ENCODE measurements around the gene SLC9C2. TPM values are rescaled to one million over a fixed set of nuclear protein-coding genes. Genes with fewer than 3 reads are reported as not detected.

Gene SLC9C2
- total RNA-seq, 1 experiment from 2014 or later = not detected

DNA sequence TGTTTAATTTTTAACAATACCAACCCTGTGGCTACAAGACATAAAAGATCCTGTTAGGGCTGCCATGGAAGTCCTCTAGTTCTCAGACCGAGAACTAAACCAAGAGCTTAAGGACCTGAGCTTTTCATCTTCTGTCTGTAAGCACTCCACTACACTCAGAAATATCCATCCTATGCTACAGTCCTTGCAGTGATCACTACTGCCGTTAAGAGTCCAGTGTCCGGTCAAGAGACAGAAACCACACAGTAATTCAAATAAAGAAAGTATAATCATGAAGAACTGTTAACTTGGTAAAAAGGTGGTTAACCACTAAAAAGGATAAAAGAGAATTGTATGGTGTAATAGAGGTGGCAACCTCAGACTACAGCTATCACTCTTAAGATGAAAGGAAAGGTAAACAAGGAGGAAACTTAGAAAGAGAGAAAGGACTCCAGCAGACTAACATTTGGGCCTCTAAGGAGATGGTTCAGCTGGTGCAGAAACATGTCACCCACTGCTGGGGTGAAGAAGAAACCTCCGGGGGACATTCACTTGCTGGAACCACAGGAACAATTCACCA lies 147.8 kb downstream of the SLC9C2 start:
- no peak overlapping the region for H3K27ac ChIP-seq (ENCODE audit: low read length)
- ChIA-PET POLR2A (no interaction called here), CTCF (no interaction called here)
- in situ Hi-C loops (cut with HindIII; ENCODE audit: low pct_unique_long_range_greater_than_20kb, low sequenced_read_pairs) = no loop called here
- intact Hi-C loops (cut with micrococcal nuclease; ENCODE audit: unreplicated experiment) = no loop called here
- BruUV-seq (replicated peaks) = no TSS peak
- DNase-seq (ENCODE audit: low read depth, low spot score) (no peak), ATAC-seq (no peak)
- no peaks in the 10 kb centered on the region for H3K27me3 ChIP-seq (ENCODE audit: control insufficient read depth, insufficient read depth, low read length)
- no peak overlapping the region for H3K4me3 ChIP-seq (ENCODE audit: low read depth in 2 of 2, low read length in 2 of 2)
- no peaks in the 10 kb centered on the region for H3K4me1 ChIP-seq (ENCODE audit: control insufficient read depth, insufficient read depth, low read length)
- no peaks in the 10 kb centered on the region for H3K9me3 ChIP-seq (ENCODE audit: control insufficient read depth, insufficient read depth, low read depth, low read length)
- TF ChIP-seq, protein P1, sequence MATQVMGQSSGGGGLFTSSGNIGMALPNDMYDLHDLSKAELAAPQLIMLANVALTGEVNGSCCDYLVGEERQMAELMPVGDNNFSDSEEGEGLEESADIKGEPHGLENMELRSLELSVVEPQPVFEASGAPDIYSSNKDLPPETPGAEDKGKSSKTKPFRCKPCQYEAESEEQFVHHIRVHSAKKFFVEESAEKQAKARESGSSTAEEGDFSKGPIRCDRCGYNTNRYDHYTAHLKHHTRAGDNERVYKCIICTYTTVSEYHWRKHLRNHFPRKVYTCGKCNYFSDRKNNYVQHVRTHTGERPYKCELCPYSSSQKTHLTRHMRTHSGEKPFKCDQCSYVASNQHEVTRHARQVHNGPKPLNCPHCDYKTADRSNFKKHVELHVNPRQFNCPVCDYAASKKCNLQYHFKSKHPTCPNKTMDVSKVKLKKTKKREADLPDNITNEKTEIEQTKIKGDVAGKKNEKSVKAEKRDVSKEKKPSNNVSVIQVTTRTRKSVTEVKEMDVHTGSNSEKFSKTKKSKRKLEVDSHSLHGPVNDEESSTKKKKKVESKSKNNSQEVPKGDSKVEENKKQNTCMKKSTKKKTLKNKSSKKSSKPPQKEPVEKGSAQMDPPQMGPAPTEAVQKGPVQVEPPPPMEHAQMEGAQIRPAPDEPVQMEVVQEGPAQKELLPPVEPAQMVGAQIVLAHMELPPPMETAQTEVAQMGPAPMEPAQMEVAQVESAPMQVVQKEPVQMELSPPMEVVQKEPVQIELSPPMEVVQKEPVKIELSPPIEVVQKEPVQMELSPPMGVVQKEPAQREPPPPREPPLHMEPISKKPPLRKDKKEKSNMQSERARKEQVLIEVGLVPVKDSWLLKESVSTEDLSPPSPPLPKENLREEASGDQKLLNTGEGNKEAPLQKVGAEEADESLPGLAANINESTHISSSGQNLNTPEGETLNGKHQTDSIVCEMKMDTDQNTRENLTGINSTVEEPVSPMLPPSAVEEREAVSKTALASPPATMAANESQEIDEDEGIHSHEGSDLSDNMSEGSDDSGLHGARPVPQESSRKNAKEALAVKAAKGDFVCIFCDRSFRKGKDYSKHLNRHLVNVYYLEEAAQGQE (IDR thresholded peaks at IDR 0.05; ENCODE audit: insufficient read depth in 1 of 2, low read depth in 2 of 2, low read length in 1 of 2) = no peak
- no peak for TF ChIP-seq SIN3A (IDR thresholded peaks at IDR 0.05; ENCODE audit: borderline replicate concordance, insufficient read depth, low read depth, low read length)
- TF ChIP-seq, protein P2, sequence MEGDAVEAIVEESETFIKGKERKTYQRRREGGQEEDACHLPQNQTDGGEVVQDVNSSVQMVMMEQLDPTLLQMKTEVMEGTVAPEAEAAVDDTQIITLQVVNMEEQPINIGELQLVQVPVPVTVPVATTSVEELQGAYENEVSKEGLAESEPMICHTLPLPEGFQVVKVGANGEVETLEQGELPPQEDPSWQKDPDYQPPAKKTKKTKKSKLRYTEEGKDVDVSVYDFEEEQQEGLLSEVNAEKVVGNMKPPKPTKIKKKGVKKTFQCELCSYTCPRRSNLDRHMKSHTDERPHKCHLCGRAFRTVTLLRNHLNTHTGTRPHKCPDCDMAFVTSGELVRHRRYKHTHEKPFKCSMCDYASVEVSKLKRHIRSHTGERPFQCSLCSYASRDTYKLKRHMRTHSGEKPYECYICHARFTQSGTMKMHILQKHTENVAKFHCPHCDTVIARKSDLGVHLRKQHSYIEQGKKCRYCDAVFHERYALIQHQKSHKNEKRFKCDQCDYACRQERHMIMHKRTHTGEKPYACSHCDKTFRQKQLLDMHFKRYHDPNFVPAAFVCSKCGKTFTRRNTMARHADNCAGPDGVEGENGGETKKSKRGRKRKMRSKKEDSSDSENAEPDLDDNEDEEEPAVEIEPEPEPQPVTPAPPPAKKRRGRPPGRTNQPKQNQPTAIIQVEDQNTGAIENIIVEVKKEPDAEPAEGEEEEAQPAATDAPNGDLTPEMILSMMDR (IDR thresholded peaks at IDR 0.05) = no peak
- no peak for TF ChIP-seq POLR2AphosphoS5 (IDR thresholded peaks at IDR 0.05; ENCODE audit: low read depth, low read length)
- H3K36me3 ChIP-seq (ENCODE audit: control insufficient read depth, insufficient read depth, low read length) = no peaks in the 10 kb centered on the region

DNA sequence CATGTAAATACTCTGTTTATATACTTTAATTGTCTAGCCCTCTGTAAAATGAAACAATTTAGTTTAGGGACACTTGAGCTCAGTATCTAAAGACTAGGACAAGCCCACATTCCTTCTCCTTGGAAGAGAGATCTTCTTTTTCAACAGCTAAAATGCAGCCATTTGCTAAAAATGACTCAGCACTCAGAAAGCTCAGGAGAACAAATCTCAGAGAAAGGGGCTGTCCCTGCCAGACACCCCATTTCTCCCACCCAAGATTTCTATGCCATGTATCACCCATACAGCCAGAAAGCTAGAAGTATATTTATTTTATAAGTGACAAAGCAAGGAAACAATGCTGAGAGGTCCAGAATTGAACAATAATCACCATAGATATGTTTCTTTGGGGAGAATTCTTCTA lies 148.9 kb downstream of the SLC9C2 start:
- no peaks in the 10 kb centered on the region for H3K4me1 ChIP-seq (ENCODE audit: control insufficient read depth, insufficient read depth, low read length)
- no peaks in the 10 kb centered on the region for H3K9me3 ChIP-seq (ENCODE audit: control insufficient read depth, insufficient read depth, low read depth, low read length)
- no TSS peak for BruUV-seq (replicated peaks)
- H3K36me3 ChIP-seq (ENCODE audit: control insufficient read depth, insufficient read depth, low read length) = no peaks in the 10 kb centered on the region
- no peak overlapping the region for H3K27ac ChIP-seq (ENCODE audit: low read length)
- in situ Hi-C loops (cut with HindIII; ENCODE audit: low pct_unique_long_range_greater_than_20kb, low sequenced_read_pairs) = no loop called here
- H3K27me3 ChIP-seq (ENCODE audit: control insufficient read depth, insufficient read depth, low read length) = no peaks in the 10 kb centered on the region
- no peak for TF ChIP-seq POLR2AphosphoS5 (IDR thresholded peaks at IDR 0.05; ENCODE audit: low read depth, low read length)
- TF ChIP-seq, protein P2 (IDR thresholded peaks at IDR 0.05) = no peak
- TF ChIP-seq SIN3A (IDR thresholded peaks at IDR 0.05; ENCODE audit: borderline replicate concordance, insufficient read depth, low read depth, low read length) = no peak
- TF ChIP-seq TCF7L2 (IDR thresholded peaks at IDR 0.05; ENCODE audit: low read depth, low read length) = no peak
- TF ChIP-seq, protein P1 (IDR thresholded peaks at IDR 0.05; ENCODE audit: insufficient read depth in 1 of 2, low read depth in 2 of 2, low read length in 1 of 2) = no peak
- ChIA-PET POLR2A (no interaction called here), CTCF (no interaction called here)
- DNase-seq (ENCODE audit: low read depth, low spot score) (no peak), ATAC-seq (no peak)
- intact Hi-C loops (cut with micrococcal nuclease; ENCODE audit: unreplicated experiment) = no loop called here
- H3K4me3 ChIP-seq (ENCODE audit: low read depth in 2 of 2, low read length in 2 of 2) = no peak overlapping the region

Measured in Panc1 (cell line).